GM12878 (cell line): Measurements from ENCODE around the gene PRSS37. TPM values are rescaled to one million over a fixed set of nuclear protein-coding genes. Genes with fewer than 3 reads are reported as not detected.

Source experiments
- ATAC-seq: fragments of 200-7000 bp; cut with Tn5 transposase; 3 replicates; pipeline ENCODE4 v1.9.1; 2020; ENCODE audit warnings: mild to moderate bottlenecking, moderate library complexity
- BruUV-seq: library from RNA; stranded (reverse); fragments of 400-500 nt; replicated peaks from 2 replicates; lab custom pipeline; 2021; lab: Mats Ljungman, UMichigan
- CTCF ChIA-PET: fragments of 300-600 bp; sonication (Branson Sonifier 250); formaldehyde crosslinking; extraction: SDS; loops from one replicate; lab custom pipeline; 2021; ENCODE audit warnings: inconsistent platforms; lab: Yijun Ruan, JAX
- POLR2A ChIA-PET: fragments of 350-600 bp; formaldehyde crosslinking; extraction: SDS; loops from one replicate; lab custom pipeline; 2021; ENCODE audit warnings: inconsistent platforms; lab: Charles Lee
- RAD21 ChIA-PET: fragments of 300-600 bp; sonication (Branson Sonifier 250); formaldehyde crosslinking; loops from one replicate; lab custom pipeline; 2023; ENCODE audit warnings: antibody characterized with exemption; ENCODE audit not compliant: unreplicated experiment; lab: Charles Lee
- SMC1A ChIA-PET: fragments of 300-600 bp; sonication (Branson Sonifier 250); formaldehyde crosslinking; loops from one replicate; lab custom pipeline; 2023; ENCODE audit not compliant: unreplicated experiment, uncharacterized antibody; lab: Charles Lee
- DNase-seq: peaks from one replicate; pipeline ENCODE4 v3.0.0-alpha.2; 2011; ENCODE audit warnings: low read depth, low spot score
- FAIRE-seq: peaks from 3 replicates; lab custom pipeline; 2011; peaks lifted over from hg19 to GRCh38; lab: Jason Lieb, UNC
- H2AFZ ChIP-seq: 2 replicates; pipeline ENCODE4 v1.6.0; 2011; ENCODE audit warnings: low read depth, low read length, control low read depth; ENCODE audit not compliant: control insufficient read depth
- H3K27ac ChIP-seq: 2 replicates; pipeline ENCODE4 v1.5.1; 2011; ENCODE audit warnings: control low read depth; ENCODE audit not compliant: control insufficient read depth, insufficient read depth
- H3K27me3 ChIP-seq, 2 experiments: replicated peaks in 1 of 2; 2 replicates each; pipeline versions ENCODE4 v1.6.0 to v1.6.1; 2011; ENCODE audit warnings: low read length in 1 of 2; ENCODE audit not compliant: control insufficient read depth in 2 of 2, insufficient read depth in 2 of 2
- H3K36me3 ChIP-seq, 2 experiments: 2 replicates each; pipeline ENCODE4 v1.5.1; 2011; ENCODE audit warnings: low read length in 1 of 2; ENCODE audit not compliant: control insufficient read depth in 2 of 2, insufficient read depth in 2 of 2
- H3K4me1 ChIP-seq: 2 replicates; pipeline ENCODE4 v1.6.1; 2011; ENCODE audit warnings: mild to moderate bottlenecking, low read length, moderate library complexity, mixed read lengths; ENCODE audit not compliant: control insufficient read depth, insufficient read depth
- H3K4me2 ChIP-seq: 2 replicates; pipeline ENCODE4 v1.6.0; 2011; ENCODE audit warnings: control low read depth; ENCODE audit not compliant: control insufficient read depth, insufficient read depth
- H3K4me3 ChIP-seq: fragments of 200-600 bp; sonication (generic); 2 replicates; pipeline ENCODE4 v1.5.1; 2016
- H3K79me2 ChIP-seq: 2 replicates; pipeline ENCODE4 v1.6.0; 2011; ENCODE audit warnings: low read length; ENCODE audit not compliant: control insufficient read depth, insufficient read depth
- H3K9ac ChIP-seq: 2 replicates; pipeline ENCODE4 v1.8.0; 2011; ENCODE audit warnings: low read length, control low read depth, mixed read lengths; ENCODE audit not compliant: control insufficient read depth, insufficient read depth
- H3K9me3 ChIP-seq: replicated peaks from 3 replicates; pipeline ENCODE4 v1.5.1; 2011; ENCODE audit warnings: mild to moderate bottlenecking, low read length; ENCODE audit not compliant: control insufficient read depth, insufficient read depth
- H4K20me1 ChIP-seq: 2 replicates; pipeline ENCODE4 v1.6.0; 2011; ENCODE audit not compliant: control insufficient read depth, insufficient read depth
- ASH2L ChIP-seq: fragments of 300-600, 200-600 bp; sonication (generic); IDR thresholded peaks from 2 replicates; pipeline ENCODE4 v1.6.1; 2017; ENCODE audit warnings: low read depth, mild to moderate bottlenecking, borderline replicate concordance
- ATF7 ChIP-seq: fragments of 450-650 bp; IDR thresholded peaks from 2 replicates; pipeline ENCODE4 v1.6.1; 2016; ENCODE audit warnings: low read depth, mild to moderate bottlenecking
- BACH1 ChIP-seq: fragments of 450-650 bp; IDR thresholded peaks from 2 replicates; pipeline ENCODE4 v1.6.1; 2017; ENCODE audit warnings: mild to moderate bottlenecking, borderline replicate concordance
- CEBPB ChIP-seq, 2 experiments: fragments of 150-350 bp in 1 of 2; IDR thresholded peaks; 2 replicates each; pipeline ENCODE4 v1.6.1; 2012 to 2014; ENCODE audit warnings: low read depth in 2 of 2, low read length in 2 of 2, borderline replicate concordance in 1 of 2, inconsistent platforms in 1 of 2
- CHD4 ChIP-seq: fragments of 200-600 bp; sonication (generic); IDR thresholded peaks from 2 replicates; pipeline ENCODE4 v1.6.1; 2016; ENCODE audit warnings: mild to moderate bottlenecking
- E4F1 ChIP-seq: fragments of 450-650 bp; IDR thresholded peaks from 2 replicates; pipeline ENCODE4 v1.6.1; 2018; ENCODE audit warnings: borderline replicate concordance, mild to moderate bottlenecking; ENCODE audit not compliant: partially characterized antibody
- EP300 ChIP-seq, 2 experiments: fragments of 150-350 bp in 1 of 2; IDR thresholded peaks; 2 replicates each; pipeline ENCODE4 v1.6.1; 2011 to 2012; ENCODE audit warnings: low read depth in 2 of 2, low read length in 2 of 2, borderline replicate concordance in 1 of 2, improper control_type of control experiment in 1 of 2, inconsistent platforms in 1 of 2; ENCODE audit not compliant: control insufficient read depth in 1 of 2
- ESRRA ChIP-seq: IDR thresholded peaks from 2 replicates; pipeline ENCODE4 v1.6.1; 2012; ENCODE audit warnings: mild to moderate bottlenecking, low read length, improper control_type of control experiment
- GATAD2B ChIP-seq: fragments of 450-650 bp; conservative IDR thresholded peaks from 2 replicates; pipeline ENCODE4 v1.6.1; 2017; ENCODE audit warnings: low read depth, mild to moderate bottlenecking, moderate library complexity
- IKZF2 ChIP-seq, 2 experiments: fragments of 450-650 bp; IDR thresholded peaks; 2 replicates each; pipeline ENCODE4 v1.6.1; 2017; ENCODE audit warnings: mild to moderate bottlenecking in 2 of 2, moderate library complexity in 2 of 2
- LARP7 ChIP-seq: fragments of 450-650 bp; IDR thresholded peaks from 2 replicates; pipeline ENCODE4 v1.6.1; 2017; ENCODE audit warnings: mild to moderate bottlenecking
- MTA3 ChIP-seq: IDR thresholded peaks from 2 replicates; pipeline ENCODE4 v1.6.1; 2012; ENCODE audit warnings: low read length, inconsistent platforms, borderline replicate concordance
- MYB ChIP-seq: fragments of 150-350 bp; IDR thresholded peaks from 2 replicates; pipeline ENCODE4 v1.6.1; 2014; ENCODE audit warnings: mild to moderate bottlenecking, low read depth, low read length, borderline replicate concordance
- NKRF ChIP-seq: fragments of 450-650 bp; conservative IDR thresholded peaks from 2 replicates; pipeline ENCODE4 v1.6.1; 2017; ENCODE audit warnings: mild to moderate bottlenecking, moderate library complexity
- NR2C2 ChIP-seq: IDR thresholded peaks from 2 replicates; pipeline ENCODE4 v1.6.1; 2011; ENCODE audit warnings: borderline replicate concordance, low read depth; ENCODE audit not compliant: control insufficient read depth, insufficient read length
- POLR2AphosphoS2 ChIP-seq: IDR thresholded peaks from 2 replicates; pipeline ENCODE4 v1.6.1; 2011; ENCODE audit warnings: low read depth, mild to moderate bottlenecking, low read length, improper control_type of control experiment, moderate library complexity
- POU2F2 ChIP-seq: IDR thresholded peaks from 3 replicates; pipeline ENCODE4 v1.6.1; 2011; ENCODE audit warnings: low read depth, mild to moderate bottlenecking, low read length, borderline replicate concordance
- RAD51 ChIP-seq: fragments of 450-650 bp; IDR thresholded peaks from 2 replicates; pipeline ENCODE4 v1.6.1; 2016; ENCODE audit warnings: moderate library complexity, mild to moderate bottlenecking, inconsistent platforms
- RUNX3 ChIP-seq: IDR thresholded peaks from 2 replicates; pipeline ENCODE4 v1.6.1; 2012; ENCODE audit warnings: low read length, inconsistent platforms
- ZNF274 ChIP-seq: IDR thresholded peaks from one replicate; pipeline ENCODE4 v1.8.0; 2011; ENCODE audit not compliant: insufficient read length, insufficient read depth
- WGBS: methylation state at CpG from one replicate; pipeline ENCODE4 v1.1.6; 2016; ENCODE audit warnings: low lambda C conversion rate; ENCODE audit not compliant: insufficient replicate concordance, insufficient coverage; ENCODE audit errors: missing lambda C conversion rate; 5-methylcytosine and 5-hydroxymethylcytosine counted together
- in situ Hi-C: fragments of 300-500 bp; cut with MboI; formaldehyde crosslinking; loops from 9 replicates; pipeline ENCODE4 v1.14.3; 2018; ENCODE audit warnings: mixed read lengths
- intact Hi-C: fragments of 100-400 bp; cut with micrococcal nuclease; formaldehyde crosslinking; loops from one replicate; pipeline ENCODE4 v1.14.2; 2022; ENCODE audit not compliant: unreplicated experiment
- polyA plus RNA-seq, 11 experiments: library from polyadenylated mRNA; depleted of rRNA in 4 of 11; unstranded in 6 of 11; stranded (reverse) in 5 of 11; fragments of >200 nt; fragmentation: Nextera tagmentation in 4 of 11; fragmentation: Illumina TruSeq in 1 of 11; extraction: Ambion mirVana in 4 of 11; extraction: Trizol in 1 of 11; gene quantifications; 1 replicate in 1 of 11; 2 replicates in 10 of 11; pipeline versions ENCODE4 v1.2.1 to v1.2.3, GENCODE V29; 2011 to 2016; ENCODE audit warnings: inconsistent platforms in 2 of 11, missing spikeins in 2 of 11, low read depth in 1 of 11
- total RNA-seq, 4 experiments: library from RNA; depleted of rRNA in 3 of 4; stranded (reverse); fragments of >200 nt in 3 of 4; fragmentation: Illumina TruSeq in 1 of 4; extraction: Trizol in 1 of 4; gene quantifications; 2 replicates each; pipeline versions ENCODE4 v1.2.1 to v1.2.3, GENCODE V29; 2013 to 2021

The PRSS37 gene
- total and polyA plus RNA-seq, 10 of the 15 experiments (the other 5 are each of a cell fraction or from before 2014, with no cell fraction given), result not detected

- BruUV-seq, result no TSS peak
- H3K27me3 ChIP-seq, result no peaks in the 10 kb centered on the region
- WGBS, result 0% methylated on average over 1 of the region's 1 CpG
- intact Hi-C loops, result no loop called here
- H3K9me3 ChIP-seq, result no peaks in the 10 kb centered on the region
- ChIA-PET RAD21 (no interaction called here), POLR2A (no interaction called here), CTCF (interaction anchor here (1.3 to 1.4 kb wide), 2 partner anchors 12 to 16 kb away, joined by 4 to 6 read pairs; no protein-coding TSS in a partner anchor), SMC1A (interaction anchor here (1.1 kb wide), 1 partner anchor 14 kb away, joined by 3 read pairs; no protein-coding TSS in a partner anchor)
- H3K36me3 ChIP-seq, result no peaks in the 10 kb centered on the region
- no peak for TF ChIP-seq ESRRA
- TF ChIP-seq CEBPB (IDR thresholded peaks at IDR 0.05; ENCODE audit: borderline replicate concordance in 1 of 2, low read depth in 2 of 2, low read length in 2 of 2), result no peak
- no peak for TF ChIP-seq POU2F2
- TF ChIP-seq RUNX3, result no peak
- no peak for TF ChIP-seq E4F1
- TF ChIP-seq MTA3, result no peak
- no peak for TF ChIP-seq ZNF274
- TF ChIP-seq EP300 (IDR thresholded peaks at IDR 0.05; ENCODE audit: borderline replicate concordance in 1 of 2, control insufficient read depth in 1 of 2, low read depth in 2 of 2, low read length in 2 of 2), result no peak
- no peak for TF ChIP-seq GATAD2B
- TF ChIP-seq RAD51, result no peak
- no peak for TF ChIP-seq ATF7
- no peak for TF ChIP-seq NKRF
- no peak for TF ChIP-seq ASH2L
- TF ChIP-seq CHD4, result no peak
- no peak for TF ChIP-seq BACH1
- TF ChIP-seq NR2C2, result no peak
- TF ChIP-seq LARP7, result no peak
- no peak for TF ChIP-seq IKZF2 (IDR thresholded peaks at IDR 0.05)
- no peak for TF ChIP-seq POLR2AphosphoS2
- no peak for TF ChIP-seq MYB
- H3K27ac ChIP-seq, result no peak overlapping the region
- no peaks in the 10 kb centered on the region for H4K20me1 ChIP-seq
- H3K79me2 ChIP-seq, result no peaks in the 10 kb centered on the region
- no peak overlapping the region for H3K4me3 ChIP-seq
- no peak for ATAC-seq
- no peak overlapping the region for H2AFZ ChIP-seq
- FAIRE-seq, result no peak
- no peak overlapping the region for H3K4me2 ChIP-seq
- no peaks in the 10 kb centered on the region for H3K4me1 ChIP-seq
- H3K9ac ChIP-seq, result no peak overlapping the region
- in situ Hi-C loops, result no loop called here
- DNase-seq, result no peak
These were observed 1.6 kb upstream of the PRSS37 start for GRCh38 chr7:141842904-141843303.
